SIG-M5 treated with dmso at 0.1 percent for 504 hours (cell line): ENCODE measurements around the gene ZNF335.
"Not testable (repeated sequence)": the region's sequence is repeated elsewhere in the genome, so short reads cannot be mapped to it uniquely, and the experiment has no call there.

Experiments
- DNase-seq: peaks from one replicate; lab custom pipeline; 2025; ENCODE audit not compliant: unreplicated experiment; lab: John Stamatoyannopoulos, UW

The ZNF335 gene

DNA sequence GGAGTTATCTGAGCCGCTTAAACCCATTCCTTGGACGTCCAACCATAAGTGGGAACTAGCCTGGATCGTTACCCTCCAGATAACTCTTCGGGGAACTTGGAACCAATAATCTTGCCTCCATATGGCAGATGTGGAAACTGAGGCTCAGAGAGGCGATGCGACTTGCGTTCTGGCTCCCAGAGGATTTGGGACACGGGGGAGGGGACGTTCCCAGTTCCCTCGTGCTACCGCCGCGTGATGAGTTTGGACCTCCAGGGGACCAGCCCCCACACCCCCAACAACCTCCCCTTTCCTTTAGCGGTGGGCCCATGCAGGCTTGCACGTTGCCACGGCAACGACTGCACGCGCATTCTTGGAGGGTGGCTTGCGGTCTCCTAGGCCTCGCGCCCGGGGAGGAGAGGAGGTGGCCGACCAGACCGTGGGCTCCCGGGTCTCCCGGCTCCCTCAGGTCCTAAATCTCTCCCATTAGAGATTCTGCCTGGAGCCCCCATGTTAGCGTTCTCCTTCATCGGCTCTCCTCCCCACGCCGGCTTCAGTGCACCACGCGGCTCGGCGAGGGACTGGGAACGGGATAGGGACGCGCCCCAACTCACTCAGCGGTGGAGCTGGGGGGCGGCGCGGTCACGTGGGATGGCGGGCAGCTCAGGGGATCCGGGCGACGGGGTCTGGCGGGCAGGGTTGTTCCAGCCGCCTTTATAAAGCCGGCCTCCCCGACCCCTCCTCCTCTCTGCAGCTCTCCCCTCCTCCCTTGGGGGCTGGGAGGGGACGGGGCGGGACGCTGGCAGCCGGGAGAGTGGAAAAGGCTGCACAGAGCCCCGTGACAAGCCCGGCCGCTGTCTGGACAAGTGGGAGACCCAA is 60.3 kb downstream of the ZNF335 start, which contains the start of gene PLTP:
Gene PLTP (minus strand): TSS at position 670 of the 858 bp plus-strand sequence. CDS start 703 bp downstream, outside the sequence.
- DNase-seq, result no peak

- DNase-seq, result peak; percentile 100
Measured at GRCh38 chr20:45910670-45911485, 61.1 kb downstream of the ZNF335 start.

GRCh38 chr20:45909817-45910669 is 62.0 kb downstream of the ZNF335 start:
- no peak for DNase-seq

- no peak for DNase-seq
Measured at GRCh38 chr20:45909336-45909808, 62.6 kb downstream of the ZNF335 start.

DNA sequence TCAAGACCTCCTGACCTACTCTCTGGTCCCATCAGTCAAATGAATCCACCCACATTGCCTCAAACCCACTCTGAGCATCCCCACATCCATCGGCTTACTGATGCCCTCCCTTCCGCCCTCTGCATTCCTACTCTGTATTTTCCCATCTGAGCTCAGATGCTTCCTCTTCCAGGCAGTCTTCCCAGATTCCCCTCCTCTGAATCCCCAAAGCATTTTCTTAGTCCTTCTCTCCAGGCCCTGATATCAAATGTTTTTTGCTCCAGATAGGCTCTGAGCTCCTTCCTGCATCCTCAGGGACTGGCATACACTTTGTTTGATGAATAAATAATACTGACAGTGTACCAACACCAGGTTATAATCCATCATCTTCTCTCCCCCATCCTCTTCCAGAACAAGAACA is 63.9 kb downstream of the ZNF335 start:
- no peak for DNase-seq

DNA sequence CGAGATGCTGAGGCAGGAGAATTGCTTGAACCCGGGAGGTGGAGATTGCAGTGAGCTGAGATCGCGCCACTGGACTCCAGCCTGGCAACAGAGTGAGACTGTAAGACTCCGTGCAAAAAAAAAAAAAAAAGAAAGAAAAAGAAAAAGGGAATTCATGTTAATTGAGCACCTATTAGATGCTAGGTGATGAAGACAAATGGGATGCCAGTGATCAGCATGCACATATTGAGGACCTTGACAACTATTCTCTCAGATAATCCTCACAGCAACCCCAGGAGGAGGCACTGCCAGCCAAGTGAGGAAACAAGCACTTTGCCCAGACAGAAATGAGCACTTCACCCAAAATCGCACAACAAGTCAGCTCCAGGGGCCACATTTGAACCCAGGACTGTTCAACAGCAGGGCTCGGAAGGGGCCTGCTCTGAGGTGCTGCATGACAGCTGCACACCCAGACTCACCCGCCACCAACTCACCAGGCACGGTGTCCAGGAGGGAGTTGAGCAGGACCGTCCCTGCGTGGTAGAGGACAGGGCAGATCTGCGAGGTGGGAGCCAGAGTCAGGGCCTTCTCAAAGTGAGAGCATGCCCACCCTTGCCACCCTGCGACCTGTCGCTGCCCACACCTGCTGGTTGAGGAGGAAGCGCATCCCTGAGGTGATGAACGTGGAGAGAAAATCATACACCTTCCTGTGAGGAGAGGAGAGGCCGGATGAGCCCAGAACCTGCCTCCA is 64.6 kb downstream of the ZNF335 start:
- DNase-seq, result no peak

DNA sequence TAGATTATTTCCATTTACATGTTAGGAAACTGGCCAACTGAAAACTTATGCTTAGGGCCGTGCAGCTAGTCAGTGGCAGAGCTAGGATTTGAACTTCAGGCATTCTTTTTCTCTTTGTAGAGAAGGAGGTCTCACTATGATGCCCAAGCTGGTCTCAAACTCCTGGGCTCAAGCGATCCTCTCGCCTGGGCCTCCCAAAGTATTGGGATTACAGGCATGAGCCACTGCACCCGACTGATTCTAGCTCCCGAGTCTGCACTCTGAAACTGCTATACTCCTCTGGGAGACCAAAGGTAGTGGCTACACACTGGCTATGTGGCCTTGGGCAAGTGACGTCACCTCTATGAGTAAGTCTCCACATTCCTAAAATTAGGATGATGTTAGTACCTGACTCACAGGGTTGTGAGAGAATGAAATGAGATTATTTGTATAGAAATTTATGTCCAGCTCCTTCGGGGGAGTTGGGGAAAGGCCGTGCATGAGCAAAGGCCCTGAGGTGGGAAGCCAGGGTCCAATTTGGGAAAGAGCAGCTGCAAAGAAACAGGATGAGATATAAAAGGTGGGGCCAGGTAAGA is 66.4 kb downstream of the ZNF335 start:
- DNase-seq, result no peak

- DNase-seq, result no peak
Measured at GRCh38 chr20:45904583-45905504, 67.2 kb downstream of the ZNF335 start.

DNA sequence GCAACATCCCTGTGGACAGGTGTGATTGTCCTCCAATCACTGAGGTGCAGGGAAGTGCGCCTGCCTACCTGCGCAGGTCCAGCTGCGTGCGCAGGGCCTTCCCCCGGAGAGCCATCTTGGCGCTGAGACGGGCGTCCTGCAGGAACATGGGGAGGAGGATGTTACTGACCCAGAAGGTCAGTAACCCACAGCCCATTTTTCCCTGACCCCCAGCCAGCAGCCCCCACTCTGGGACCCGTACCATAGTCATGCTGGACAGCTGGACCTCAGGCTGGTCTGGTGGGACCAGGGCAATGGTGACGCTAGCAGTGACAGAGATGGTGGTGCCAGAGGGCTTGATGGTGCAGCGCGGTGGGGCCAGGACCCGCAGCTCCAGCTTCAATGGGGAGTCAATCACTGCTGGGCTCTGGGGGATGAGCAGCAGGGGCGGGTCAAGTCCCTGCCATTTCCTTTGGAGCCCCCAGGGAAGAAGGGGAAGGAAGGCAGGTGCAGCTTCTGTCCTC is 69.8 kb downstream of the ZNF335 start:
- no peak for DNase-seq

GRCh38 chr20:45901332-45901731 is 70.7 kb downstream of the ZNF335 start:
- DNase-seq, result not testable (repeated sequence)

DNA sequence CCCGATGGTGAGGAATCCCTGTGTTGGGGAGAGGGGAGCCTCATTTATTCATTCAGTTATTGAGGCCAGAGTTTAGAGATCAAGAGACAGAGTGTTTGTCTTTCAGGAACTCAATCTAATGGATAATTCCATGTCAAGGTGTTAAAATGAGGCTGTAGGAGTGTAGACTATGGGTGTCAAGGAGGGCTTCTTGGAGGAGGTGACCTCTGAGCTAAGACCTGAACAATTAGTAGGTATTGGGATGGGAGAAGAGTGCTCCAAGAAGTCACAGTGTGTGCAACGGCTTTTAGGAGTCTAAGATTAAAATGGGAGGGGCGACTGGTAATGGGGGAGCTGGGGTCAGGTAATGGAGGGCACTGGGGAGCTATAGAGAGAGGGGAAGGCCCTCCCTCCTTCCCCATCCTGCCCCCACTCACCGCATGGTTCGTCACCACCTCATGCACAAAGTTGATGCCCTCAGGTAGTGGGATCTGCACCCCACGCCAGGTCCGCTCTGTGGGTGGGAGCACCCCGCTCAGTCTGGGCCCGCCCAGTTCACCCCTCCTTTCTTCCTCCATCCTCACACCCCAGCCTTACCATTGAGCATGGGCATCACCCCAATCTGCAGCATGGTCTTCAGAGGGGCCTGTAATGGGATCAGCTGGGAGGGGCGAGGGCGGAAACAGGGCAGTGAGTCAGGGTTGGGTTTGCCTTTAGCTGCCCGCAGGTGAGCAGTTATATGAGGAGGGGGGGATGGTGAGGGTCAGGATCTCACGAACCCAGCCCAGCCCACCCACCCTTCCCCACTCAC is 72.8 kb downstream of the ZNF335 start:
- DNase-seq, result no peak
